Inflammatory macrophage treated with lipopolysaccharide for 4 hours (primary cell): ENCODE measurements around the gene RMRP.

Experiments used
- DNase-seq: peaks from one replicate; pipeline ENCODE4 v3.0.0-alpha.2; 2020

The RMRP gene

GRCh38 chr9:35657546-35658136 is at the start of gene RMRP:
RMRP (minus strand) TSS chr9:35658019.
- peak; percentile 100 for DNase-seq

GRCh38 chr9:35706951-35707350 is 49.1 kb upstream of the RMRP start:
- no peak for DNase-seq

- DNase-seq: no peak
These were observed 48.1 kb upstream of the RMRP start for GRCh38 chr9:35705836-35706430.

DNA sequence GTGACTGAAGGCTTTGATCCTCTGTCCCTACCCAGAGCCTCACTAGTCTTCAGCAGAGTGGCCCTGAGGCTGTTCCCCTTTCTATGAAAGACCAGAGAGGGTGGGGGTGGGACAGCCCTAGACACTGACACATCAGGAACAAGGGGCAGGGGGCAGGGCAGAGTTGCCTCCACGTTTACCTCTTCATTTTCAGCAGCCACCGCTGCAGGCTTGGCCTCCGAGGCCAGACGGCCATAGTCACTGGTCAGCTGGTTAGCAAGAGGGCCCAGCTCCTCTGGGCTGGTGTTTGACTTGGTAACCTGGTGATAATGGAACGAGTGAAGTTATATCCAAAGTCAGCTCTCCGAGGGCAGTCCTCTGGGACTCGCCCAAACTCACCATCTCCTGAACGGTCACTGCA is 47.6 kb upstream of the RMRP start:
- no peak for DNase-seq

- DNase-seq: no peak
These were observed 46.3 kb upstream of the RMRP start for GRCh38 chr9:35703906-35704672.

- DNase-seq: peak; percentile 13
These were observed 44.9 kb upstream of the RMRP start for GRCh38 chr9:35702696-35703095.

GRCh38 chr9:35700942-35701341 is 43.1 kb upstream of the RMRP start:
- DNase-seq: no peak

DNA sequence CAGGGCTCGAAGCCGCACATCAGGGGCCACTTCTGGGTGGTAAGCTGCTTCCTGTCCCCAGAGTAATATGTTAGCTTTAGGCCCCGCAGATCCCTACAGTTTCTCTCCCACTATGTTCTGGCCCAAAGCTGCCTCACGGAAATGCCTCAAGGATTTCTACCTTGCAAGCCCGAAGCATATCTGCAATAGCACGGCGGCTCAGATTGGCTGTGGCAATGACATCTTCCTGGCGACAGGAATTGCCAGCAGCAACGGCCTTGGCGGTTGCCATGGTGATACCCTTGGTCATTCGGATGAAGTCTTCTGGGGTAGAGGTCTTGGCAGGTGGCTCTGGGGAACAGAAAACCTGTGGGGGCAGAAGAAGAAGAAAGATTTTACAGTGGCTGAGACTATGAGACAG is 42.2 kb upstream of the RMRP start:
- no peak for DNase-seq

DNA sequence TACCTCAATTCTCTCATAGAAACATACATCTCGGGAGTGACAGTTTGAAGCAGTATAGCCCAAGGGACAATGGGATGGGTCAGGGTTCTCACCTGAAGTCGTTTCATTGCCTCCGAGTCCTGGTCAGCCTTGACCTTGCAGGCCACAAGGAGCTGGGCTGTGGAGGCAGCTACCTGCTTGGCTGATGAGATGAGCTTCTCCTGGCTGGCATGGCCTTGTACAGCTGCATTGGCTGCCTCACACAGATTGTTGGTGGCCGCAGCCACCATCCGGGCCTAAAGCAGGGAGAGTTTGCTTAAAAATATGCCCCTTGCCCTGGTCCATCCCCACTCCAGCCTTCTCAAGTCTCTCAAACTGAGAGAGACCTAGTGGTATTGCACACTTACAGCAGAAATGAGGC is 40.4 kb upstream of the RMRP start:
- DNase-seq: no peak

DNA sequence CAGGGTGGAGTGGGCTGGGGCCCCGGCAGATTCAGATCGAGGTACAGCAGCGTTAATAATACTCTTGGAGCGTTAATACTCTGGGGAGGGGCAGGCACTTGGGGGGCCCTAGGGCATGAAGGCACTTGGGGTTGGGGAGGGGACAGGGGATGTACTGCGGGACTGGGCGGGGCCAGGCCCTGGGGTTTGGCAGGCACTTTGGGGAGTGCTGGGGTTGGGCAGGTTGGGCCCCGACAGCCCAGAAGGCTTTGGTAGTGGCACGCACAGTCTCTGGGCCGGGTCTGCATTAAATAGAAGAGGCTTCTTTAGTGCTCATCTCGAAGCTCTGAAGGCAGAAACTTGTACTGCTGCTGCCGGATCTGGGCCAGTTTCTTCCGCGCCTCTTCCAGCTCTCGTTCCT is 39.7 kb upstream of the RMRP start:
- DNase-seq: no peak

- DNase-seq: peak; percentile 47
These were observed 38.8 kb upstream of the RMRP start for GRCh38 chr9:35696520-35697215.

DNA sequence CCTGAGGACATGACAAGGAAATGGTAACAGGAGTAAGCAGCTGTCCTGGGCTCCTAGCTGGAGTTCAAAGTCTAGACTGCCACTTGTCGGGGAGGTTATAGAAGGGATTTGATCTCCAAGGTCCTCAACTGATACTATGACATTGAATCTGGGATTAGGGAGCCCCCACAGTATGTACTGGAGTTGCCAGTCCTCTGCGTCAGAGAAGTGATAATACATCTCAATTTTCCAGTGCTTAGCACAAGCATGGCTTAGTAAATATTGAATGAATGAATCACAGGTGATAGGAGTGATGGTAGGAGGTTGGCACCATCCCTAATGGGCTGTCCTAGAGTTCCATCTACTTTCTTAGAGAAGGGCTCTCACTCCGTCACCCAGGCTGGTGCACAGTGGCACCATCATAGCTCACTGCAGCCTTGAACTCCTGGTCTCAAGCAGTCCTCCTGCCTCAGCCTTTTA is 38.2 kb upstream of the RMRP start:
- no peak for DNase-seq

GRCh38 chr9:35691757-35692301 is 34.0 kb upstream of the RMRP start:
- no peak for DNase-seq

GRCh38 chr9:35691334-35691650 is 33.5 kb upstream of the RMRP start:
- peak; percentile 28 for DNase-seq

- DNase-seq: peak; percentile 28
These were observed 33.0 kb upstream of the RMRP start for GRCh38 chr9:35690614-35691333.

DNA sequence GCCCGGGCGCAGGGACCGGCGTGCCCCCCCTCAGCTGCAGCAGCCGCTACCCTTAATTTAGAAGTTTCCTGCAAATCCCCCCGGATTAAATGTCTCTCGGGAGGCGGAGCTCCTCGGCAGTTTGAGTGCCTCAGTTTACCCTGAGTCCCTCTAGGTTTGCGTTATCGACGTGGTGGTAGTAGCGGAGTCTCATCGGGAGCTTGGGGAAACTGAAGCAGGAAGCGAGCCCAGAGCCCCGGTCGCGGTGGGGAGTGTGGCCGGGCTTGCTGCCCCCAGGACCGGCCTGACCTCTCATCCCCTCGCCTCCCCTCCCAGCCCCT is 32.4 kb upstream of the RMRP start:
- no peak for DNase-seq

- no peak for DNase-seq
These were observed 31.9 kb upstream of the RMRP start, which contains the start of gene TPM2 for GRCh38 chr9:35689542-35690293. TPM2 (minus strand) TSS chr9:35689925; CDS start chr9:35689817, 108 bp downstream.

- peak; percentile 49 for DNase-seq
These were observed 31.0 kb upstream of the RMRP start for GRCh38 chr9:35688558-35689541.

- no peak for DNase-seq
These were observed 30.2 kb upstream of the RMRP start for GRCh38 chr9:35687972-35688557.

DNA sequence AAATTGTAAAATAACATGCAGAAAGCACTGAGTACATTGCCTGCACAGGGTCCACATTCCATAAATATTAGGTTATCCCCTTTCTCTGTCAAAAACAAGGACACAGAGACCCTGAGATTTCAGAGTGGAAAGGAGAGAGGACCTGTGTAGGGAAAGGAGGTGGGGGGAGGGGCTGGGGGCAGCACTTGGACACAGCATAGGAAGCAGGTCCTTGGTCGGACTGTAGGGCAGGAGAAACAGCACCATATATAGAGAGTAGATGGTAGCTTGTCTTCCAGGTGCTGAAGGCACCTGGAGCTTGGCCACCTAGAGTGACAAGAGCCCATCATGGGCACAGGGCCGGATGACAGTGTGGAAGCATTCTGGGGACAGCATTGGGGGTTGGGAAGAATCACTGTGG is 29.5 kb upstream of the RMRP start:
- no peak for DNase-seq
